NOMO-1 treated with dmso at 0.1 percent for 144 hours (cell line): Measurements from ENCODE around the gene AP4S1.
A peak's percentile ranks its signal among the peaks of the same experiment; 100 is the strongest.

ENCODE experiments used
- DNase-seq: peaks from one replicate; lab custom pipeline; 2025; ENCODE audit not compliant: unreplicated experiment; lab: John Stamatoyannopoulos, UW

AP4S1 gene

GRCh38 chr14:31127690-31128089 lies 102.2 kb downstream of the AP4S1 start:
- no peak for DNase-seq

GRCh38 chr14:31128601-31129526 lies 103.4 kb downstream of the AP4S1 start:
- DNase-seq: peak; percentile 57

- DNase-seq: no peak
Observed at GRCh38 chr14:31133133-31133532, 107.7 kb downstream of the AP4S1 start.

- no peak for DNase-seq
Observed at GRCh38 chr14:31137214-31137889, 111.9 kb downstream of the AP4S1 start.

- no peak for DNase-seq
Observed at GRCh38 chr14:31138301-31138700, 112.9 kb downstream of the AP4S1 start.

GRCh38 chr14:31139301-31139847 lies 113.9 kb downstream of the AP4S1 start:
- DNase-seq: no peak

GRCh38 chr14:31142455-31143087 lies 117.1 kb downstream of the AP4S1 start:
- DNase-seq: no peak
